ENCODE results near the gene TTC34.
"Not testable (repeated sequence)": the region's sequence is repeated elsewhere in the genome, so short reads cannot be mapped to it uniquely, and the experiment has no call there.

Gene TTC34

DNA sequence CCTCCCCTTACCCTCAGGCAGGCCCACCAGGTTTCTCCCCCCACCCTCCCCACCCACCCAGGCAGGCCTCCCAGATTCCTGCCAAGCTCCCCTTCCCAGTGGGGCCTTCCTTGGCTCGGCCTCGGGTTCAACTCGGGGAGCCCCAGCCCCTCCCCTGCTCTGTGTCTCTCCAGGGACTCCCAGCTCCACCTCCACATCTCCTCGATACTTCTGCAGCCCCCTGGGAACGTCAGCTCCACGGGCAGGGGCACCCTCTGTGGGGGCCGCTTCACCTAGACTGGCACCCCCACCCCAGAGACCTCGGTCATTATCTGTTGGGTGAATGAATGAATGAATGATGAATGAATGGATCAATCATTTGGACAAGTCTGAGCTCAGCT, 169.5 kb downstream of the TTC34 start:
- no peak overlapping the region for H3K27ac ChIP-seq (ENCODE audit: low read length)
- peaks cover 21% of the 10 kb centered on the region for H3K27me3 ChIP-seq (ENCODE audit: low read depth, low read length)

DNA sequence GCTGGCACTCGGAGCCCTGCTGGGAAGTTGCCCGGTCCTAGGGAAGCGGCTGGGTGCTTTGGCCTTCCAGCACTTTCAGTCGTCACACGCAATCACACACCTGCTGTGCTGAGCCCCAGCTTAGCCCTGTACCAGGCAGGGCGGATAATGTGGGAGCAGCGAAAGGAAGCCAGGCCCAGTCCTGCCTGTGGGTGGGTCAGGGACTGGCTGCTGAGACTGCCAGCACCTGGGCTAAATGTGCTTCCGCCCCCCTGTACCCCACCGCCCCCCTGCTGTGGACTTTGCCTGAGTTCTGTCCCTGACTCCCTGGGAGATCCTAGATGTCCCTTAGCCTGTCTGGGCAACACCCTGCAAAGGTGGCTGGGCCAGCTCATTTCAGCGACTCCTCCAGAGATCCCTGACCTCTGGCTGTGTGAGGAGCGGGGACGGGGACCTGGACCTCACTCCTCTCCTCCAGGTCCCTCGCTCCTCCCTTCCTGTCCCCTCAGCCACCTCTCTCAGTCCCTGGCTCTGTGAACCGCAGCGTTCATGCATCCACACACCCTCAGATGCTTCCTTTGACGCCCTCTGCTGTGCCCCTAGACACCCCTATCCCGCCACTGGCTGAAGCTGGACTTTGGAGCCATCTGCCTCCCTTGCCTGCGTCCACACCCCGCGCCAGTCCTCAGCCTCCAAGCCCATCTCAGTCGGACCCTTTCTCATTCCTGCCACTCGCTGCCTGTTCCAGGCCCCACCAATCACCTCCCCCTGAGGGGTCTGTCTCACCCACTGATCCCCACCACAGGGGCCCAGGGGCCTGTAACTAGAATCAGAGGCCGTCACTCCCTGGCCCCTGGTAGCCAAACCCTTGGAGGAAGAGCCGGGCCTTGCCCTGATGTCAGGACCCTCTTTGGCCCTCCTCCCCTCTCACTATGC, 170.1 kb downstream of the TTC34 start:
- peaks cover 0 to 2% of the 10 kb centered on the region in 2 donors for H3K9me3 ChIP-seq (ENCODE audit: control insufficient read depth in 1 of 2, low read length in 2 of 2)
- peaks cover 21% of the 10 kb centered on the region for H3K27me3 ChIP-seq (ENCODE audit: low read depth, low read length)
- no peak overlapping the region for H3K4me3 ChIP-seq (ENCODE audit: low read depth in 1 of 2, low read length in 2 of 2)
- H3K4me1 ChIP-seq (ENCODE audit: control insufficient read depth in 1 of 2, insufficient read depth in 2 of 2, low read length in 2 of 2) = peaks cover 0 to 15% of the 10 kb centered on the region in 2 donors
- H3K36me3 ChIP-seq (ENCODE audit: control insufficient read depth in 1 of 2, insufficient read depth in 2 of 2, low read length in 2 of 2) = no peaks in the 10 kb centered on the region
- H3K27ac ChIP-seq (ENCODE audit: low read length) = no peak overlapping the region

More for the DNA sequence above, 169.5 kb downstream of the TTC34 start:
- Histone ChIP-seq H3K4me3 (ENCODE audit: low read depth in 1 of 2, low read length in 2 of 2) (no peak overlapping the region), H3K4me1 (ENCODE audit: control insufficient read depth in 1 of 2, insufficient read depth in 2 of 2, low read length in 2 of 2) (peaks cover 0 to 19% of the 10 kb centered on the region in 2 donors), H3K9me3 (ENCODE audit: control insufficient read depth in 1 of 2, low read length in 2 of 2) (peaks cover 2 to 6% of the 10 kb centered on the region in 2 donors), H3K36me3 (ENCODE audit: control insufficient read depth in 1 of 2, insufficient read depth in 2 of 2, low read length in 2 of 2) (no peaks in the 10 kb centered on the region)

GRCh38 chr1:2630498-2631135, 170.9 kb downstream of the TTC34 start:
- Histone ChIP-seq H3K27ac (ENCODE audit: low read length) (no peak overlapping the region), H3K9me3 (ENCODE audit: control insufficient read depth in 1 of 2, low read length in 2 of 2) (peaks cover 0 to 2% of the 10 kb centered on the region in 2 donors), H3K27me3 (ENCODE audit: low read depth, low read length) (peaks cover 21% of the 10 kb centered on the region), H3K4me3 (ENCODE audit: low read depth in 1 of 2, low read length in 2 of 2) (no peak overlapping the region), H3K4me1 (ENCODE audit: control insufficient read depth in 1 of 2, insufficient read depth in 2 of 2, low read length in 2 of 2) (peaks cover 0 to 15% of the 10 kb centered on the region in 2 donors), H3K36me3 (ENCODE audit: control insufficient read depth in 1 of 2, insufficient read depth in 2 of 2, low read length in 2 of 2) (no peaks in the 10 kb centered on the region)

DNA sequence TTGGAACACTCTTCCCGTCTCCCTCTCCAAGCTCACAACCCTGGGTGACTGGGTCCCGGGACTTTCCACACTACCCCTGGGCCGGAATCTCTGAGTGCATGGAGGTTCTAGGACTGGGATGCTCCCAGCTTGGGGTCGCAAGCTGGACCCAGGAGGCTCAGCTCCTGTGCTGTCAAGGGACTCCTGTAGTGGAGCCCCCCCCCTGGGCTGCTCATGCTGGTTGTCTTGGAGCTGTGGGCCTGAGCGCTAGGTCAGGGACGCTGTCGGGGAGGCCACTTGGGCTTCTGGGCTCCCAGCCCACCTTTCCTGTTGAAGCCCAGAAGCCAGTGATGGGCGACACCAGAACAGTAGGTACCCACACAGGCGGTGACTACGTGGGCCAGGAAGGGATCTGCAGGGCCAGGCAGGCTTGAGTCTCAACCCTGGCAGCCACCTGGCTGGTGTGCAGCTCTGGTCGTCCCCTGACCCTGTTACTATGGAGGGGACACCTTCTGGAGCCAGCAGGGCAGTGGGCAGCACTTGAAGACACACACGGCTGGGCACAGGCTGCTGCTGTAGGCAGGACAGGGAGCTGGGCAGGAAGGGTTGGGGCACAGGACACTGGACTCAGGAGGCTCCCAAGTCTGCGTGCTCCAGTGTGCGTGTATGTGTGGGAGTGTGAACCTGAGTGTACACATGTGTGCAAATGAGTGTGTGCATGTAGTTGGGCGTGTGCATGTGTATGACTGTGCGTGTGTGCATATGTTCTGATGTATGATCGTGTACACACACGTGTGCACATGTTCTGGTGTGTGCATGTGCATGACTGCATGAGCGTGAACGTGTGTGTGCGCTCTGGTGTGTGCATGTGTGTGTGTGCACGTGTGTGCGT, 171.6 kb downstream of the TTC34 start:
- H3K27ac ChIP-seq (ENCODE audit: low read length) = no peak overlapping the region
- no peaks in the 10 kb centered on the region for H3K36me3 ChIP-seq (ENCODE audit: control insufficient read depth in 1 of 2, insufficient read depth in 2 of 2, low read length in 2 of 2)
- H3K4me1 ChIP-seq (ENCODE audit: control insufficient read depth in 1 of 2, insufficient read depth in 2 of 2, low read length in 2 of 2) = peaks cover 0 to 15% of the 10 kb centered on the region in 2 donors
- H3K4me3 ChIP-seq (ENCODE audit: low read depth in 1 of 2, low read length in 2 of 2) = no peak overlapping the region
- H3K9me3 ChIP-seq (ENCODE audit: control insufficient read depth in 1 of 2, low read length in 2 of 2) = peaks cover 0 to 2% of the 10 kb centered on the region in 2 donors
- peaks cover 21% of the 10 kb centered on the region for H3K27me3 ChIP-seq (ENCODE audit: low read depth, low read length)

DNA sequence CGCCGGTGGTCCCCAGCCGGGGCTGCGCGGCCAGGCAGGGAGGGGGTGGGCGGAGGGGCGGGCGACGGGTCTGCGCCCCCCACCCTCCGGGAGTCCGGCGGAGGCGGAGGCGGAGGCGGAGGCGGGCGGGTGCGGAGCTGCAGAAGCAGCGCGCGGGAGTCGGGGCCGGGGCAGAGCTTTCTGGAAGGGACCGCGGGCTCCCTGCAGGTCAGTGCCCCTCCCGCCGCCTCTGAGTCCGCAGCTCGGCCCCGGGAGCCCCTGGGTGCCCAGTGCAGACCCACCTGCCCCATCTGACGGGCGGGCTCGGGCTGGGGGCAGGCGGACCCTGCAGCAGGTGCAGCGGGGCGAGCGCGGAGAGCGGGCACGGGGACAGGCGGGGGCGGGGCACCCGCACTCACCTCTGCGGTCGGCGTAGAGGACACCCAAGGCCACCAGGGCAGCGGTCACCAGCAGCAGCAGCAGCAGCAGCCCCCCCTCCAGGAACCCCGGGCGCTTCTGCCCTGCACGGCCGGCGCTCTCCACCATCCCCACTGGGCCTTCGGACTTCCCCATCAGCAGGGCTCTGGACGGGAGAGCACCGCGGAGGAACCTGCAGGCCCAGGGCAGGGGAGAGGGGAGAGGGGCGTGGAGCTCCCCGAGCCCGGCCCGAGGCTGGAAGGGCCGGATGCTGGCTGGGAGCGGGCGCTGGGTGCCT, 172.4 kb downstream of the TTC34 start:
- Histone ChIP-seq H3K9me3 (ENCODE audit: control insufficient read depth in 1 of 2, low read length in 2 of 2) (peaks cover 0 to 2% of the 10 kb centered on the region in 2 donors), H3K27ac (ENCODE audit: low read length) (no peak overlapping the region), H3K27me3 (ENCODE audit: low read depth, low read length) (peaks cover 21% of the 10 kb centered on the region), H3K36me3 (ENCODE audit: control insufficient read depth in 1 of 2, insufficient read depth in 2 of 2, low read length in 2 of 2) (no peaks in the 10 kb centered on the region), H3K4me1 (ENCODE audit: control insufficient read depth in 1 of 2, insufficient read depth in 2 of 2, low read length in 2 of 2) (peaks cover 0 to 14% of the 10 kb centered on the region in 2 donors), H3K4me3 (ENCODE audit: low read depth in 1 of 2, low read length in 2 of 2) (no peak overlapping the region)

GRCh38 chr1:2628191-2628932, 173.1 kb downstream of the TTC34 start:
- H3K36me3 ChIP-seq (ENCODE audit: control insufficient read depth in 1 of 2, insufficient read depth in 2 of 2, low read length in 2 of 2) = no peaks in the 10 kb centered on the region
- H3K27ac ChIP-seq (ENCODE audit: low read length) = no peak overlapping the region
- H3K4me1 ChIP-seq (ENCODE audit: control insufficient read depth in 1 of 2, insufficient read depth in 2 of 2, low read length in 2 of 2) = peaks cover 0 to 7% of the 10 kb centered on the region in 2 donors
- H3K4me3 ChIP-seq (ENCODE audit: low read depth in 1 of 2, low read length in 2 of 2) = no peak overlapping the region
- H3K27me3 ChIP-seq (ENCODE audit: low read depth, low read length) = peaks cover 21% of the 10 kb centered on the region
- H3K9me3 ChIP-seq (ENCODE audit: control insufficient read depth in 1 of 2, low read length in 2 of 2) = peaks cover 0 to 2% of the 10 kb centered on the region in 2 donors

DNA sequence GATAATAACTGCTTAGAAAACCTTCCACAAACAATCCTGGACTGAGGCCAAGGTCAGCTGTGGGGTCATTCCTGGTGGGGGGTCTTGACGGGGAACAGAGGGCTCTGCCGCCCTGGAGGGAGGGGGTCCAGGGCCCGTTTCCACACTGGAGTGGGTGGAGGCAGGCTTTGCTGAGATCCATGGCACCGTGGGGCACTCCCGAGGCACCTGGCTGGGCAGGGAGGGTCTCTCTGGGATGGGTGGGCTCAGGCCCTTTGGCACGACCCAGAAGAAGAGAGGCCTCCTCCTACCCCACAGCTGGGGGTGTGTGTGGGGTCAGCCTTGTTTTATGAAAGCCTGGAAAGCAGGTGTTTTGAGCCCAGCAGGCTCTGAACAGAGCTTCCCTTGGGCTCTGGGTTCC, 173.7 kb downstream of the TTC34 start:
- peaks cover 0 to 2% of the 10 kb centered on the region in 2 donors for H3K9me3 ChIP-seq (ENCODE audit: control insufficient read depth in 1 of 2, low read length in 2 of 2)
- peaks cover 0 to 5% of the 10 kb centered on the region in 2 donors for H3K4me1 ChIP-seq (ENCODE audit: control insufficient read depth in 1 of 2, insufficient read depth in 2 of 2, low read length in 2 of 2)
- no peak overlapping the region for H3K27ac ChIP-seq (ENCODE audit: low read length)
- H3K36me3 ChIP-seq (ENCODE audit: control insufficient read depth in 1 of 2, insufficient read depth in 2 of 2, low read length in 2 of 2) = no peaks in the 10 kb centered on the region
- peaks cover 21% of the 10 kb centered on the region for H3K27me3 ChIP-seq (ENCODE audit: low read depth, low read length)
- H3K4me3 ChIP-seq (ENCODE audit: low read depth in 1 of 2, low read length in 2 of 2) = no peak overlapping the region

DNA sequence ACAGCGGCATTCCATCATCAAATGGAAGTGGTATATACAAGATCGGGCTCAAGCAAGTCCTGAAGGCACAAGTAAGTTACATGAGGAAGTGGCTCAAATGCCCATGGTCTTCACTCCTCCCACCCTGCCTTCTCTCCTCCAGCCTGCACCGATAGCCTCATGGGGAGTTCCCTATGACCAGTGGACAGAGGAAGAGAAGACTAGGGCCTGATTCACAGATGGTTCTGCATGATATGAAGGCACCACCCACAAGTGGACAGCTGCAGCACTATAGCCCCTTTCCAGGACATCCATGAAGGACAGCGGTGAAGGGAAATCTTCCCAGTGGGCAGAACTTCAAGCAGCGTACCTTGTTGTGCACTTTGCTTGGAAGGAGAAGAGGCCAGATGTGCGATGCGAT, 175.7 kb downstream of the TTC34 start:
- H3K36me3 ChIP-seq (ENCODE audit: control insufficient read depth in 1 of 2, insufficient read depth in 2 of 2, low read length in 2 of 2); H3K4me1 ChIP-seq (ENCODE audit: control insufficient read depth in 1 of 2, insufficient read depth in 2 of 2, low read length in 2 of 2); H3K27ac ChIP-seq (ENCODE audit: low read length); H3K9me3 ChIP-seq (ENCODE audit: control insufficient read depth in 1 of 2, low read length in 2 of 2); H3K4me3 ChIP-seq (ENCODE audit: low read depth in 1 of 2, low read length in 2 of 2): not testable (repeated sequence)
- H3K27me3 ChIP-seq (ENCODE audit: low read depth, low read length) = peaks cover 21% of the 10 kb centered on the region

GRCh38 chr1:2625311-2625710, 176.2 kb downstream of the TTC34 start:
- Histone ChIP-seq H3K27me3 (ENCODE audit: low read depth, low read length) (peaks cover 21% of the 10 kb centered on the region), H3K27ac (ENCODE audit: low read length) (no peak overlapping the region), H3K9me3 (ENCODE audit: control insufficient read depth in 1 of 2, low read length in 2 of 2) (no peaks in the 10 kb centered on the region), H3K4me1 (ENCODE audit: control insufficient read depth in 1 of 2, insufficient read depth in 2 of 2, low read length in 2 of 2) (peaks cover 0 to 5% of the 10 kb centered on the region in 2 donors), H3K36me3 (ENCODE audit: control insufficient read depth in 1 of 2, insufficient read depth in 2 of 2, low read length in 2 of 2) (no peaks in the 10 kb centered on the region), H3K4me3 (ENCODE audit: low read depth in 1 of 2, low read length in 2 of 2) (no peak overlapping the region)

DNA sequence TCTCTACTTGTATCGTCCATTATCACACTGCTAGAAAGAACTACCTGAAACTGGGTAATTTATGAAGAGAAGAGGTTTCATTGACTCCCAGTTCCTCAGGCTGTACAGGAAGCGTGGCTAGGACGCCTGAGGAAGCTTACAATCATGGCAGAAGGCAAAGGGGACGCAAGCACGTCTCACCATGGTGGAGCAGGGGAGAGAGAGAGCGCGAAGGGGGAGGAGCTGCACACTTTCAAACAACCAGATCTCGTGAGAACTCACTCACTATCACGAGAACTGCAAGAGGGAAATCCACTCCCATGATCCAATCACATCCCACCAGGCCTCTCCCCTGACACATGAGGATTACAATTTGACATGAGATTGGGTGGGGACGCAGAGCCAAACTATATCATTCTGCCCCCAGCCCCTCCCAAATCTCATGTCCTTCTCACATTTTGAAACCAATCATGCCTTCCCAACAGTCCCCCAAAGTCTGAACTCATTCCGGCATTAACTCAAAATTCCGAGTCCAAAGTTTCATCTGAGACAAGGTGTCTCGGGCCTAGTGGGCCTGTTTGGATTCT, 176.7 kb downstream of the TTC34 start:
- Histone ChIP-seq H3K27ac (ENCODE audit: low read length) (no peak overlapping the region), H3K4me1 (ENCODE audit: control insufficient read depth in 1 of 2, insufficient read depth in 2 of 2, low read length in 2 of 2) (peaks cover 0 to 5% of the 10 kb centered on the region in 2 donors), H3K27me3 (ENCODE audit: low read depth, low read length) (peaks cover 16% of the 10 kb centered on the region), H3K36me3 (ENCODE audit: control insufficient read depth in 1 of 2, insufficient read depth in 2 of 2, low read length in 2 of 2) (no peaks in the 10 kb centered on the region), H3K4me3 (ENCODE audit: low read depth in 1 of 2, low read length in 2 of 2) (no peak overlapping the region), H3K9me3 (ENCODE audit: control insufficient read depth in 1 of 2, low read length in 2 of 2) (no peaks in the 10 kb centered on the region)
